Measurements from ENCODE around the gene STK26.

STK26 gene

DNA sequence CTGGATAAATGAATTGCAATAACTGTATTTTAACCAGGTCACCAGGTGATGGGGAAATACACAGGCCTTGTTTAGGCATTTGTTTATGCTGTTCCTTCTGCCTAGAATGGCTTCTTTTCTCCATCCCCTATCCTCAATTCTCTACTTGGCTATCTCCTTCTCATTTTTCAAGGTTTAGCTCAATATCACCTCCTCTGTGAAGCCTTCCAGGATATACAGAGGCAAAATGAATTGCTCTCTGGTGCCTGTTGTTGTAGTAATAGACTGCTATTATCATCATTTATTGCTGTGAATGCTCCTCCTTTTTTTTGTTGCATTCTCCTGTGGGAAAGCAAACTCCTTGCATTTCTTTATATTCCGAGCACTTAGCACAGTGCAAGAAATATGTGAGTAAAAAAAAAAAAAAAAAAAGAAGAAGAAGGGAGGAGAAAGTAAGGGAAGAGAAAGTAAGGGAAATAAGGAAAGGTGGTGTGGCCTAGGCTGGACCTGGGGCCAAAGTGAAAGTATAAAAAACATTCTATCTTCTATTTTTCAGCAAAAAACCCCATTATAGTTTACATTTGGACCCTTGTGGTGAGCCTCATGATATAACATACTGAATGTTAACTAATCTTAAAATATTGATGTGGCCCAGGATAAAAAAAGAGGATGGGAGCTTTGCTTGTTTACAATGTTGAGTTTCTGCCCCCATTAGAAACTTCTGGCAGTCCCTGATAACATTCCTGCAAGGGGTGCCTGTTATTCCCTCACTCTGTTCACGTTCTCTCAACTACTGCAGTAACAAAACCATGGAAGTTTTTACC is 6.3 kb upstream of the STK26 start:
- peaks cover 2% of the 10 kb centered on the region for H3K4me1 ChIP-seq (ENCODE audit: insufficient read depth, low read length)
- no peaks in the 10 kb centered on the region; the same call in 1 of the 2 replicates for H3K27me3 ChIP-seq (ENCODE audit: insufficient read depth, low read length)
- no peaks in the 10 kb centered on the region for H3K36me3 ChIP-seq (ENCODE audit: insufficient read depth, low read depth, low read length)
- H3K4me3 ChIP-seq (ENCODE audit: low read length) = no peak overlapping the region
- no peak overlapping the region for H3K9ac ChIP-seq (ENCODE audit: low read depth, low read length)
- H3K27ac ChIP-seq (ENCODE audit: low read length) = no peak overlapping the region
- no peaks in the 10 kb centered on the region for H3K9me3 ChIP-seq (ENCODE audit: insufficient read depth, low read depth, low read length)

DNA sequence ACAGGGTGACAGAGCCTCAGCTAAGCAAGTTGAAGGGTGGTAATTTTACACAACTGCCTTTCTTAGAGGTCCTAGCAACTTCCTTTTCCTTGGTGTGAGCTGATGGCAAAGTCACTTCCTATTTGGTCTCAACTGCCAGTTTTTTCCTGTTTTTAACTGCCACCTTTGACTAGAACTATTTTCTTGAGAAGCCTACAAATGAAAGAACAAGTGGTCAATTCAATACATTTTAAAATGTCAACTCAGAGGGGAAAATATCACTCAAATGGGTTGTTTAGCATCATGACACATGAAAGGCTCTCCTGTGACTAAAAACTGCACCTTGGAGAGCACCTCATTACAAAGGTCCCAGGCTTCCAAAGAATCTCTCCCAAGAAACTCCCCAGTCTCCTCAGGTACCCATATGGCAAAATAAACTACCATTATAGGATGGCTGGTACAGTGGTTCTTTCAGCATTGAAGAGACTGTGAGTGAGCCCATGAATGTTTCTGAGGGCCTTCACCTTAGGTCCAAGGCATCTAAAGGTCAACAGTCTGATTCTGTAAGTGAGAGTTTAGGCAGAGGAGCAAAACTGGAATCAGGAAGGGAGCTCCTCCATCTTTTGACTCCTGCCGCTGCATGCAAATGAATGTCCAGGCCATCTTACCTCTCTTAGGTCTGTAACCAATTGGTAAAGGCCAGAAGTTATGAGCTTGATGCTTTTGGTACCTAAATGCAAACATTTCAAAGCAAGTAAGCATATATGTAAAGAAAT is 5.5 kb upstream of the STK26 start:
- no peak overlapping the region for H3K9ac ChIP-seq (ENCODE audit: low read depth, low read length)
- H3K36me3 ChIP-seq (ENCODE audit: insufficient read depth, low read depth, low read length) = no peaks in the 10 kb centered on the region
- H3K4me1 ChIP-seq (ENCODE audit: insufficient read depth, low read length) = peaks cover 3% of the 10 kb centered on the region
- H3K9me3 ChIP-seq (ENCODE audit: insufficient read depth, low read depth, low read length) = no peaks in the 10 kb centered on the region
- H3K4me3 ChIP-seq (ENCODE audit: low read length) = no peak overlapping the region
- no peaks in the 10 kb centered on the region; the same call in 1 of the 2 replicates for H3K27me3 ChIP-seq (ENCODE audit: insufficient read depth, low read length)
- no peak overlapping the region for H3K27ac ChIP-seq (ENCODE audit: low read length)

DNA sequence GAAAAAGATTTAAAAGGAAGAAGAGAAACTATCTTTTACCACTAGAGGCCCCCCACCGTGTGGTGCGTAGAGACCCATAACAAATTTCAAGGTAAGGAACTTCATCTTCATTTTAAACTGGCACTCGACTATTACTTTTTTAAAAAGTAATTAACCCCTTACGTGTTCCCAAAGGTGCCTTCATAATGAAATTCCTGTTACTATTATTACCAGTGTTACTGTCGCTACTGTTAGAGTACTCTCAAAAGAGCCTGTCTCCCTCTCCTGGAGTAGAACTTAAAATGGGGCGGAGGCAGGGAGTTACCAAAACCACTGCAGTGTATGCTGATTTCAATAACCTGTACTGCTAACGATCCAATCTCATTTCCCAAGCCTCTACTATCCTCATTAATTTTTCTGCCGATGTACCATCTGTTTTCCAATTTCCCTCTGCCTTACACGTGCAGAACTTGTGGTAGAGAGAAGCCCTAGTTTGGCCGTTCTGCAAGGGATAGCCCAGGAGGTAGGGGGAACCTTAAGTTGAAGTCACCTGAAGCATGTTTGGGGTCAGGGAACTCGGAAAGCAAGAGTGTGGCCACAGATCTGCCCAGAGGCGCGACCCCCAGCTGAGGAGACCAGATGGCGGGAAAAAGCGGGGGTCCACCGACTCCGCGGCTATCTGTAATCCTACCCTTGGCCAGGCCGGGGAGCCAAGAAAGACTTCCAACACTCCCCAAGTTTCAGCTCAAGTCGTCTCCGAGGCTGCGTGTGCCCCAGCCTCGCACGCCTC is 720 bp upstream of the STK26 start:
- H3K27me3 ChIP-seq (ENCODE audit: insufficient read depth, low read length) = no peaks in the 10 kb centered on the region; the same call in 1 of the 2 replicates
- no peaks in the 10 kb centered on the region for H3K36me3 ChIP-seq (ENCODE audit: insufficient read depth, low read depth, low read length)
- no peak overlapping the region for H3K27ac ChIP-seq (ENCODE audit: low read length)
- H3K4me1 ChIP-seq (ENCODE audit: insufficient read depth, low read length) = peaks cover 3% of the 10 kb centered on the region
- H3K9me3 ChIP-seq (ENCODE audit: insufficient read depth, low read depth, low read length) = no peaks in the 10 kb centered on the region
- peak overlapping the region; percentile 86 for H3K4me3 ChIP-seq (ENCODE audit: low read length)
- peak overlapping the region; percentile 86 for H3K9ac ChIP-seq (ENCODE audit: low read depth, low read length)

DNA sequence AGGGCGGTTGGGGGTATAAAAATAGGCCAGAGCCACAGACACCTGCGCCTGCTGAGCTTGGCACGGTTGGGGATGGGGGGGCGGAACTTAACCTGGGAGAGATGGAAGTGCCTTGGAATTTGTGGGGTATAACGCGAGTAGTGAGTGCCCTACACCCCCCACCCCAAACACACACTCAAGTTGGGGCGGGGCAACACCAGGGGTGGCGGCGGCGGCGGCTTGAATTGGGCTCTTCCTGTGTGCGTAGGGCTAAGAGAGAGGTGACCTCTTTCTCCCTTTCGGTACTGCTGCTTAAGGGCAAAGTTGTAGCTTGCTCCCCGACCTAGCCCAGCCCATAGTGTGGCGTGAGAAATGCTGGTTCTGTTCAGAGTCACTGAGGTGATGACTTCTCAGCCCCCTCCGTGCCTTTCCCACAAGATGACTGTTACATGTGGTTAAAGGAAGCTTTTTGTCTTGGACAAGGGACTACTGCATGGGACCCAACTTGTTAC is 839 bp downstream of the STK26 start:
- H3K9ac ChIP-seq (ENCODE audit: low read depth, low read length) = peak overlapping the region; percentile 86; the same call in 1 of the 2 replicates
- H3K27me3 ChIP-seq (ENCODE audit: insufficient read depth, low read length) = no peaks in the 10 kb centered on the region; the same call in 1 of the 2 replicates
- H3K4me3 ChIP-seq (ENCODE audit: low read length) = peak overlapping the region; percentile 86
- H3K9me3 ChIP-seq (ENCODE audit: insufficient read depth, low read depth, low read length) = no peaks in the 10 kb centered on the region
- H3K36me3 ChIP-seq (ENCODE audit: insufficient read depth, low read depth, low read length) = no peaks in the 10 kb centered on the region
- H3K4me1 ChIP-seq (ENCODE audit: insufficient read depth, low read length) = peaks cover 10% of the 10 kb centered on the region
- H3K27ac ChIP-seq (ENCODE audit: low read length) = no peak overlapping the region

DNA sequence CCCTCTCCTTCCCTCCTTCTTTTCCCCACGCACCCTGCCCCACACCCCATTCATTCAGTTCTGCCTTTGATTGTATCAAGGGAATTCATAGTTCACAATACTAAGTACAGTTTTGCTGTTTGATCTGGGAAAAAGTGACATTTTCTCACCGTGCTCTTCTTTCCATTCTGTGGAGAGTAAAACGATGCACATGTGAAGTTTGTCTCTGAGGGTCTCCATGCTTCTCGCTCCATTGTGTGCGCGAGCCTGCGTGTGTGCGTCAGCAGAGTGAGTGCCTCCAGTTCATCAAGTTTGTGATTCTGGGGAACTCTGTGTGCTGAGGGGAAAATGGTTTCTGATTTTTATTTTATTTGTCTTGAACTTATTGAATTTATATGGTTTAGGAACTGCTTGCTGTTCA is 1.9 kb downstream of the STK26 start:
- peaks cover 14% of the 10 kb centered on the region for H3K4me1 ChIP-seq (ENCODE audit: insufficient read depth, low read length)
- no peak overlapping the region for H3K27ac ChIP-seq (ENCODE audit: low read length)
- H3K9me3 ChIP-seq (ENCODE audit: insufficient read depth, low read depth, low read length) = no peaks in the 10 kb centered on the region
- H3K9ac ChIP-seq (ENCODE audit: low read depth, low read length) = peak overlapping the region; percentile 86
- H3K4me3 ChIP-seq (ENCODE audit: low read length) = peak overlapping the region; percentile 86
- H3K36me3 ChIP-seq (ENCODE audit: insufficient read depth, low read depth, low read length) = no peaks in the 10 kb centered on the region
- no peaks in the 10 kb centered on the region; the same call in 1 of the 2 replicates for H3K27me3 ChIP-seq (ENCODE audit: insufficient read depth, low read length)

DNA sequence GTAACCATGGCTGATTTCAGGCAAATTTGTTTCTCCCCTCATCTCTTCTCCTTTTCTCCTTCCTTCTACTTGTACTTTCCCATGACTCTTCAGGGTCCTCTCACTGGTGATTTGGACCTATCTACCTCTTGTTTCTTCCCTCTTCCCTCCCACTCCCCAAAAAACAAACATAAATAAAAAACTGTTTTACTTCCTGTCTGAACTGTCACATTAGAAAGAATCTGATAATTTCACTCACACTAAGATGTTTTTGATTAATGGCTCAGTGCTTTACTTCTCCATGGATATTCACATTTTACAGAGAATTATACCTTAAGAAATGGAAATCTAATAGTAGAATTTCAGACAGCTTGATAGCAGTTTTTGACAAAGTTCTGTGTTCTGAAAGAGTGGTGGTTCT is 7.2 kb downstream of the STK26 start:
- Histone ChIP-seq H3K9me3 (ENCODE audit: insufficient read depth, low read depth, low read length) (no peaks in the 10 kb centered on the region), H3K4me1 (ENCODE audit: insufficient read depth, low read length) (peaks cover 12% of the 10 kb centered on the region; the same call in 1 of the 2 replicates), H3K36me3 (ENCODE audit: insufficient read depth, low read depth, low read length) (no peaks in the 10 kb centered on the region), H3K9ac (ENCODE audit: low read depth, low read length) (no peak overlapping the region), H3K4me3 (ENCODE audit: low read length) (no peak overlapping the region), H3K27me3 (ENCODE audit: insufficient read depth, low read length) (no peaks in the 10 kb centered on the region), H3K27ac (ENCODE audit: low read length) (no peak overlapping the region)

- Histone ChIP-seq H3K27me3 (ENCODE audit: insufficient read depth, low read length) (no peaks in the 10 kb centered on the region), H3K36me3 (ENCODE audit: insufficient read depth, low read depth, low read length) (no peaks in the 10 kb centered on the region), H3K27ac (ENCODE audit: low read length) (no peak overlapping the region), H3K9ac (ENCODE audit: low read depth, low read length) (no peak overlapping the region), H3K4me1 (ENCODE audit: insufficient read depth, low read length) (peaks cover 12% of the 10 kb centered on the region; the same call in 1 of the 2 replicates), H3K9me3 (ENCODE audit: insufficient read depth, low read depth, low read length) (no peaks in the 10 kb centered on the region), H3K4me3 (ENCODE audit: low read length) (no peak overlapping the region)
Measured at GRCh38 chrX:132031867-132032266, 8.8 kb downstream of the STK26 start.

DNA sequence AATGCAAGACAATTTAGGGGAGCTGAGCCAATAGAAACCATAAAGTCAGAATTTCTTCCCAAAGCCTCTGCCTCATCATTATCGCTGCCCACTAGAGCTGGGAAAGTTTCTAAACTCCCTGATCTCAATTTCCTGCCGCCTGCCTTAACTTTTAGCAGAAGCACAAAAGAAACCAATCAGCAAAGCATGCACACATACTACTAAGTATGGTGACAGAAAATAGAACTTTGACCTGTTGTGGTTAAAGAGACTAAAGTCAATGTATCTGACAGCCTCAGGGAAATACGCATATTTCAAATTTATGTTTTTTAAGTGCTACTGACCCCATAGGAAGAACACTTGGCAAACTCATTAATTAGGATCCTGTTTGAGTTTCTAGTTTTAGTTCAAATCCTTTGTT is 10.1 kb downstream of the STK26 start:
- Histone ChIP-seq H3K36me3 (ENCODE audit: insufficient read depth, low read depth, low read length) (no peaks in the 10 kb centered on the region), H3K9me3 (ENCODE audit: insufficient read depth, low read depth, low read length) (no peaks in the 10 kb centered on the region), H3K4me1 (ENCODE audit: insufficient read depth, low read length) (peaks cover 10% of the 10 kb centered on the region; the same call in 1 of the 2 replicates), H3K27me3 (ENCODE audit: insufficient read depth, low read length) (no peaks in the 10 kb centered on the region), H3K9ac (ENCODE audit: low read depth, low read length) (no peak overlapping the region), H3K4me3 (ENCODE audit: low read length) (no peak overlapping the region), H3K27ac (ENCODE audit: low read length) (no peak overlapping the region)

DNA sequence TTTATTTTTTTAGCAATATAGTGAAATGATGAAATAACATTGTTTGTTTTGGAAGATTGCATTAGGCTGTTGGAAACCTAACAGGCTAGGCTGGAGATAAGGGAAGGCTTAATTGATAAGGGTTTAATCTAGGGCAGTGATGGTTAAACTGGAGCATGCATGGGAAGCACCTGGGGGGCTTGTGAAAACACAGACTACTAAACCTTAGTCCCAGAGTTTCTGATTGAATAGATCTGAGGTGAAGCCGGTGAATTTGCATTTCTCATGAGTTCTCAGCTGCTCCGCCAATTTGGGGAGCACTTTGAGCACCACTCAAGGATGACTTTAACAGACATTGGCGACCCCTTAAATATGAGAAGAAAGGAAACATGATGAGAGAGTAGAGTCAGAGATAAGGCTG is 11.5 kb downstream of the STK26 start:
- Histone ChIP-seq H3K9me3 (ENCODE audit: insufficient read depth, low read depth, low read length) (no peaks in the 10 kb centered on the region), H3K4me3 (ENCODE audit: low read length) (no peak overlapping the region), H3K36me3 (ENCODE audit: insufficient read depth, low read depth, low read length) (no peaks in the 10 kb centered on the region), H3K27ac (ENCODE audit: low read length) (no peak overlapping the region), H3K27me3 (ENCODE audit: insufficient read depth, low read length) (no peaks in the 10 kb centered on the region), H3K9ac (ENCODE audit: low read depth, low read length) (no peak overlapping the region), H3K4me1 (ENCODE audit: insufficient read depth, low read length) (peaks cover 4% of the 10 kb centered on the region; the same call in 1 of the 2 replicates)

DNA sequence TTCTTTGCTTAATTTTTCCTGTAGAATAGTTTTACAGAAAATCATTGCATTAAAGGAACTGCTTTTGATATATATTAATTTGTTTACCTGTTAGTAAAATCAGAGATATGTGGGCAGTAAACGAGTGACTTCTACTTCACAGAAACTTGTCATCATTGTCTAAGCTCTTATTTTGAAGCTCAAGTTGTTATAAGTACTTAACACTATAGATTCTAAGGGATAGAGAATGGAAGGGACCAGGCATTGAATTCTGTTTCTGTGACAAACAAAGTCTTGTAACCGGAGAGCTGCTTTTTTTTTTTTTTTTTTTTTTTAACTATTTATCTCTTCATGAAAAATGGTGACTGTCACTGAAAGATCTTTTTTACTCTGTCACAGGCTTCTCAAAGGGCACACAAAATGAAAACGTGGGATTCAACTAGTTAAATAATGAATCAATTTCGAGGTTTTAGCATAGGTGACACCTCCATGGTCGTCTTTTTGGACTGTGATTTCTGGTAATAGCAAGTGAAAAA is 14.4 kb downstream of the STK26 start:
- H3K27ac ChIP-seq (ENCODE audit: low read length) = no peak overlapping the region
- H3K4me1 ChIP-seq (ENCODE audit: insufficient read depth, low read length) = peaks cover 13% of the 10 kb centered on the region; the same call in 1 of the 2 replicates
- H3K9me3 ChIP-seq (ENCODE audit: insufficient read depth, low read depth, low read length) = no peaks in the 10 kb centered on the region
- H3K4me3 ChIP-seq (ENCODE audit: low read length) = no peak overlapping the region
- no peak overlapping the region for H3K9ac ChIP-seq (ENCODE audit: low read depth, low read length)
- H3K36me3 ChIP-seq (ENCODE audit: insufficient read depth, low read depth, low read length) = no peaks in the 10 kb centered on the region
- H3K27me3 ChIP-seq (ENCODE audit: insufficient read depth, low read length) = no peaks in the 10 kb centered on the region

DNA sequence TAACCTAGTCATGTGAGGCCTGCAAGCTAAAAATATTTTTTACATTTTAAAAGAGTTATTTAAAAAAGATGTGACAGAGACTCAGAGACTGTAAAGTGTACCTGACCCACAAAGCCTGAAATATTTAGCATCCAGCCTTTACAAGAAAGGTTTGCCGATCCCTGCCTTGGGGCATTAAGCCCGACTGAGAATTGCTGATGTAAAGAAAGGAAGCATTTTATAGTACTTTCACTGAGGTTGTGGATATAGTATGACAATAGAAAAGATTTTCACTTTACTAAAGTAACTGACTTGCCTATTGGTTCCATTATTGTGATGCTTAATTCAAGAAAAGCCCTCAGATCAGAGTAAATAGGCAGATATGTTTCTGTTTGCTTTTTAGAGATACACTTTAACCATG is 17.0 kb downstream of the STK26 start:
- Histone ChIP-seq H3K27ac (ENCODE audit: low read length) (no peak overlapping the region), H3K27me3 (ENCODE audit: insufficient read depth, low read length) (no peaks in the 10 kb centered on the region), H3K9ac (ENCODE audit: low read depth, low read length) (no peak overlapping the region), H3K4me3 (ENCODE audit: low read length) (no peak overlapping the region), H3K4me1 (ENCODE audit: insufficient read depth, low read length) (peaks cover 22% of the 10 kb centered on the region), H3K36me3 (ENCODE audit: insufficient read depth, low read depth, low read length) (no peaks in the 10 kb centered on the region), H3K9me3 (ENCODE audit: insufficient read depth, low read depth, low read length) (no peaks in the 10 kb centered on the region)

Measured in iPS-20b (cell line).